HG02981 (cell line): ENCODE measurements around the gene RAB14.

Source experiments
- ATAC-seq: cut with Tn5 transposase; IDR thresholded peaks from one replicate; pipeline ENCODE4 v1.9.1; 2021; ENCODE audit warnings: mild to moderate bottlenecking, moderate library complexity; ENCODE audit not compliant: unreplicated experiment

The RAB14 gene

DNA sequence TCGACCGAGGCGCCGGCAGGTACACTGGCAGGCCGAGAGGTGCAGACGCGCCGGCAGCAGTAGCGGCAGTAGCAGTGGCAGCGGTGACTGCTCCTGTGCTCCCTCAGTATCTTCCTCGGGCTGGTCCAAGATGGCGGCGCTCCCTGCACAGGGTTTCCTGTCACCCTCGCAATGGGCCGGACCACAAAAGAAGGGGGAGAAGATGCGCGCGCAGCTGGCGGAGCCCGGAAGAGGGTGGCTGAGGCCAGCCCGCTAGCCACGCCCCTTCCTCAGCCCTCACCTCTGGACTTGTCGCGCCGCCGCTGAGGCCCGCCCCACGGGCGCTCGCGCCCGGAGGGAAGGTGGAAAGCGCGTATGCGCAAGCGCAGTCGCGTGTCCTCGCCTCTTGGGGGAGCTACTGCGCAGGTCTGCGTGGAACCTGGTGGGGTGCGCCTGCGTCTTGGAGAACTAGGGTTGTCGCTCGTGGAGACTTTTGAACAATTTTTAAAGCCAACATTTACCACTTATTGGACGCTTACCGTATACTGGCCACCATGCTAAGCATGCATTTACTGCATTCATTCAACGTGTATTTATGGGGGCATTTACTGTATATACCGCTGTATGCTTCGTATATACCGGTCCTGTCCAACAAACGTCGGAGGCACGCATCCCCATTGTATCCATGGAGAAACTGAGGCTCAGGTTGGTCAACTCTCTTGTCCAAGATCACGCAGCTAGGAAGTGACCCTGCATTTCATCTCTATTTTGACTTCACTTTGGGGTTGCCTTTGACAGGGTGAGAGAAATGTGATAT lies at the start of gene RAB14:
RAB14 (minus strand) TSS at position 132 of the 796 bp plus-strand sequence. CDS start 8,457 bp downstream, outside the sequence.
- peak; percentile 81 for ATAC-seq

- no peak for ATAC-seq
Measured at GRCh38 chr9:121249563-121249962, 47.9 kb upstream of the RAB14 start.

- no peak for ATAC-seq
Measured at GRCh38 chr9:121246821-121247561, 45.3 kb upstream of the RAB14 start.

- ATAC-seq: no peak
Measured at GRCh38 chr9:121242959-121243346, 41.3 kb upstream of the RAB14 start.

DNA sequence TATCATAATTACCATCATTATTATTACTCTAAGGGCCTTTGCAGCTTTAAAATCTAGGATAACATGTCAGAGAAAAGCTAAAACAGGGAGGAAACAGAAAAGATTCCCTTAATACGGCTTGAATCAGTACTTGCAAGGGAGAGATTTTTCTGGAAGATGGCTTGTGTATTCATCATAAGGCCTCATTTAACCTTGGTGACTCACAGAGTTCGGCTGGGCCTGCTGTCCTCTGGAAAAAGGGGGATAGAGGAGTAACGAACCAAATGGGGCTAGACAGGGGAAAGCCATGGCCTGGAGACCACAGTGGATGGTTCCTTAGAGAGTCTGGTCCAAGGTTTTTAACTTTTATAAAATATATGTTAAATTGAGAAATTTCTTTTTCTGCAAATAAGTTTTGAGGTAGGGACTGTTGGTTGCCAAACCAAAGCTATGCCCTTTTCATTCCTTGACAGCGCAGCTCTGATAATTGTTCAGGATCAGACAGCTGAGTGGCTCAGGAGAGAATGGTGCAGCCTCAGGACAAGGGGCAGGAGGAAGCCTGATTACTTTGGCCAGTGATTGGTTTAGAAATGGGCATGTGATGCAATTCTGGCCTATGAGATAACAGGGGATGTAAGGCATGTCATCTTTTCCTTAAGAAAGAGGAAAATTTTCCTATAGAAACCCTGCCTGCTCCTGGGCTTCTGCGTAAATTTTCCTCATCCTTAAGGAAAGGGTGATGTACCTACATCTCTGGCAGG lies 40.7 kb upstream of the RAB14 start:
- ATAC-seq: no peak

- no peak for ATAC-seq
Measured at GRCh38 chr9:121240472-121241135, 38.9 kb upstream of the RAB14 start.

DNA sequence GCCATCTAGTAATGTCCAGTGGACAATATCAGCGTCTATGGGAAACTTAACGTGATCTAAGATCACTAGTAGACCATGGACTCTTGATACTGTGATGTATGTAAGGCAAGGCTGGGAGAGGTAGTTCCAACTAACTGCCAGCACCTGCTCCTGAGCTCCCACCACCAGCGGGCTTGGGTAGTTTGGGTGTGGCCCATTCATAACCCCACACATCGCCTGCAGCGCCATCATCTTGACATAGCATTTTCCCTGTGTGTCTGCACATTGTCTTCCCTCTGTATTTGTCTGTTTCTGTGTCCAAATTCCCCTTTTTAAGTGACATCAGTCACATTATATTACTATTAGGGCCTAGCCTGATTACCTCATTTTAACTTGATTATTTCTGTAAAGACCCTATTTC lies 38.2 kb upstream of the RAB14 start:
- no peak for ATAC-seq

GRCh38 chr9:121239071-121239470 lies 37.4 kb upstream of the RAB14 start:
- ATAC-seq: no peak

- no peak for ATAC-seq
Measured at GRCh38 chr9:121237916-121238315, 36.2 kb upstream of the RAB14 start.

DNA sequence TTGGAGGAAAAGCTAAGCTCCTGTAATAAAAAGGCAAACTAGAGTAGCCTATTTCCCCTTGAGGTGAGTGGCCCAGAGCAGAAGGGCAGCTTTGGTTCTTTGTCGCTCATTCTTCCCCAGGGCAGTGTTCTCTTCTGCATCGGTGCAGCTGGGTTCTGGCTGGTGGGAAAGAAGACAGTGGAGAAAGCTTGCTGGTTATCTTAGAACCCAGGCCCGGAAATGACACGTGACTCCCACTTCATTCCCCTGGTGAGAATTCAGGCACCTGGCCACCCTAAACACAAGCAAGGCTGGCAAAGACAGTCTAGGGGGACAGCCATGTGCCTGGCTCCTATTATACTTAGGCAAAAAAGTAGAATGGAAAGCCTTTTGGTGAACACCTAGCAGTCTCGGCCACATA lies 33.8 kb upstream of the RAB14 start:
- ATAC-seq: no peak

- no peak for ATAC-seq
Measured at GRCh38 chr9:121234832-121235161, 33.1 kb upstream of the RAB14 start.

GRCh38 chr9:121233906-121234831 lies 32.5 kb upstream of the RAB14 start:
- no peak for ATAC-seq

DNA sequence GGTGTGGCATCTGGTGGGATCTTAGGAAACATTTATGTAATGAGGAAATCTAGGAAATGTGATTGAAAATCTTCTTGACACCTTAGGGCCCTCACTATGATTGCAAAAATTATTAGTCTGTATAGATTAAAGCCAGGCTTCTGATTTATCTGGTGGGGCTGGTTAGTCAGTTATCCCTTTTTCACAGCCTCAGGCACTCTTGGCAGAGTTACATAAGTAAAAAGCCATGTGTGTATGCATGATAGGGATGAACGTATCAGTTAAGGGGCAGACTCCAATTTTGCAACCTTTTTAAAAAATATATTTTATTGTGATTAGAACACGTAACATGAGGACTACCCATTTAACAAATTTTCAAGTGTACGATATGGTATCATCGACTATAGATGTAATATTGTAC lies 30.6 kb upstream of the RAB14 start:
- no peak for ATAC-seq

GRCh38 chr9:121230256-121230655 lies 28.6 kb upstream of the RAB14 start:
- no peak for ATAC-seq

DNA sequence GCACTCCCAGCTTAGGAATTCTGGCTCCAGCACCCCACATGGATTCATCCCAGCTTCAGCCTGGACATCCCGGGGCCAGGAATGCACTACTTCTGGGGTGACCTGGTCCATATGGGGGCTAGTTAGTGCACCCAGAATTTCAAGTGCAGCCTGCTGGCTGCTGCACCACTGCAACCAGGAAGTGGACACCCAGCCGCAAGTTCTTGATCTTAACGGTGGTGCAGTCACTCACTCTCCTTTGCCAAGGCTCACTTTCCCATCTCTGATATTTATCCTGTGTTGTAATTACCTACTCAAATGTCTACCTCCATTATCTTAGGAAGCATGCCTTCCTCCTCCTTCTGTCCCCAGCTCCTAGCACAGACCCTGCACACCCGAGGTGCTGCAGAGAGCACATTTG lies 26.2 kb upstream of the RAB14 start:
- no peak for ATAC-seq

- ATAC-seq: no peak
Measured at GRCh38 chr9:121226175-121226574, 24.5 kb upstream of the RAB14 start.

DNA sequence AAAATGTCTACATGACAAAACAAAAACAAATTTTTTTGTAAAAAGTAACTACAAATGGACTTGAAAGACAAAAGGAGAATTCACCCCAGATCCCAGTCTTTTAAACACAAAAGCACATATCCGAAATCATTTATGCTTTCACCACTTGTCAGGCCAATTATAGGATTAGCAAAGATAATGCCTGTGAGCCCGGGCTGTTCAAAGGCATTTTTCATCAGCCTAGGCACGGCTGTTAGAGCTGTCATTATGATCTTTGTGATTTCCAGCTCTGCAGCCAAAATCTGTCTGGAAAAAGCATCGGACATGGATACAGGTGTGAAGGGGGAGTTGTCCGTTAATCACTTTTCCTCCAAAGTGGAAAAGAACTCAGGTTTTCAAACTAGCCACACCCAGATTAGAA lies 23.6 kb upstream of the RAB14 start:
- ATAC-seq: no peak

DNA sequence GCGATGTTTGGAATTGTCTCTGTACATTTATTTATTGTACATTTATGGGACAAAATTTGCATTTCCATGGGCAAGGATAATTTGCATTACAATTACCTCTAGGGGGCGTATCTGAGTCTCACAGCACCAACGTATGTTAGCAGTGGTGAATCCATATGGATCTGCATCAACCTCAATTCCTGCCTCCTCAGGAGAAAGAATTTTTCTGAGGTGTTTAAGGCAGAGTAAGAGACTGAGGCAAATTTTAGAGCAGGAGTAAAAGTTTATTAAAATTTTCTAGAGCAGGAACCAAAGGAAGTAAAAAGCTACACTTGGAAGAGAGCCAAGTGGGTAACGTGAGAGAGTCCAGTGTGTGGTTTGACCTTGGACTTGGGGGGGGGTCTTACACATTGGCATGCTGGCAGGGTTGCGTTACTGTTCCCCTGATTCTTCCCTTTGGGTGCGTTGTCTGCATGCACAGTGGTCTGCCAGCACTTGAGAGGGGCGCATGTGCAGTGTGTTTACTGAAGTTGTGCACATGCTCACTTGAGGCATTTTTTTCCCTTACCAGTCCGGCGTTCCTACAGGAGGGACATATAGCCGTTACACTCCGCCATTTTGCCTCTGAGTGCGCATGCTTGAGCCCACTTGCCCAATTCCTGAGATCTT lies 21.0 kb upstream of the RAB14 start:
- ATAC-seq: no peak

GRCh38 chr9:121221664-121222055 lies 20.0 kb upstream of the RAB14 start:
- no peak for ATAC-seq
